ENCODE measurements around the gene PRKAR1B.

DNA sequence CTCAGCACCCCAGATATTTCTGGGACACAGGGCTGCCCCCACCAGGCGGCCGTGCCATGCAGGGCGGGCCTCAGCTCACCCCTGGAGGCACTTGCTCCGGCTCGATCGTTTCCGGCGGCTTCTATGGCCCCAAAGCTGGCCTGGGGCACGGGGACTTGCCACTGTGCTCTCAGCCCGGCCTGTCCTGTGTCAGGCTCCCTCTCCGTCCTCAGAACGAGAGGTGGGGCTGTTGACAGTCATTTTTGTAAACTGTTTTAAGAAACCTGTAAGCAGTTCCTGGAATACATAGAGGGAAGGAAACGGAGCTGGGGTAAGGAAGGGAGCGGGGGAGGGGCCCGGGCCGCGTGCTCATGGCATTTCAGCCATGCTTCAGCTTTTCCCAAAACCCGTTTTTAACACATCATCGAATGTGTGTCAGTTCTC, 30.7 kb upstream of the PRKAR1B start:
- TF ChIP-seq, protein P1, sequence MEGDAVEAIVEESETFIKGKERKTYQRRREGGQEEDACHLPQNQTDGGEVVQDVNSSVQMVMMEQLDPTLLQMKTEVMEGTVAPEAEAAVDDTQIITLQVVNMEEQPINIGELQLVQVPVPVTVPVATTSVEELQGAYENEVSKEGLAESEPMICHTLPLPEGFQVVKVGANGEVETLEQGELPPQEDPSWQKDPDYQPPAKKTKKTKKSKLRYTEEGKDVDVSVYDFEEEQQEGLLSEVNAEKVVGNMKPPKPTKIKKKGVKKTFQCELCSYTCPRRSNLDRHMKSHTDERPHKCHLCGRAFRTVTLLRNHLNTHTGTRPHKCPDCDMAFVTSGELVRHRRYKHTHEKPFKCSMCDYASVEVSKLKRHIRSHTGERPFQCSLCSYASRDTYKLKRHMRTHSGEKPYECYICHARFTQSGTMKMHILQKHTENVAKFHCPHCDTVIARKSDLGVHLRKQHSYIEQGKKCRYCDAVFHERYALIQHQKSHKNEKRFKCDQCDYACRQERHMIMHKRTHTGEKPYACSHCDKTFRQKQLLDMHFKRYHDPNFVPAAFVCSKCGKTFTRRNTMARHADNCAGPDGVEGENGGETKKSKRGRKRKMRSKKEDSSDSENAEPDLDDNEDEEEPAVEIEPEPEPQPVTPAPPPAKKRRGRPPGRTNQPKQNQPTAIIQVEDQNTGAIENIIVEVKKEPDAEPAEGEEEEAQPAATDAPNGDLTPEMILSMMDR (IDR thresholded peaks at IDR 0.05), result no peak
- no peak for TF ChIP-seq EZH2 (IDR thresholded peaks at IDR 0.05)
- no peak for TF ChIP-seq EZH2phosphoT487 (IDR thresholded peaks at IDR 0.05)
